Measurements from ENCODE around the gene CBFA2T3. TPM values are rescaled to one million over a fixed set of nuclear protein-coding genes. Genes with fewer than 3 reads are reported as not detected.
"Not testable (repeated sequence)": the region's sequence is repeated elsewhere in the genome, so short reads cannot be mapped to it uniquely, and the experiment has no call there.

Gene CBFA2T3
- total RNA-seq, 1 donor from 2014 or later, result 10.1 TPM

GRCh38 chr16:89018282-89019158, 41.5 kb upstream of the CBFA2T3 start:
- no peaks in the 10 kb centered on the region for H3K36me3 Mint-ChIP-seq
- no peak overlapping the region for H3K27ac Mint-ChIP-seq
- peaks cover 25% of the 10 kb centered on the region for H3K27me3 Mint-ChIP-seq (ENCODE audit: low read depth)
- H3K4me3 Mint-ChIP-seq, result no peak overlapping the region
- H3K9me3 Mint-ChIP-seq, result no peaks in the 10 kb centered on the region
- H3K4me1 Mint-ChIP-seq, result no peaks in the 10 kb centered on the region
- no peak for TF ChIP-seq CTCF (IDR thresholded peaks at IDR 0.05; ENCODE audit: unreplicated experiment)
- no peak for DNase-seq (ENCODE audit: low spot score in 2 of 2, unreplicated experiment in 2 of 2)

- Mint-ChIP-seq H3K4me1 (no peaks in the 10 kb centered on the region), H3K27ac (no peak overlapping the region), H3K36me3 (no peaks in the 10 kb centered on the region), H3K9me3 (no peaks in the 10 kb centered on the region), H3K27me3 (ENCODE audit: low read depth) (peaks cover 25% of the 10 kb centered on the region), H3K4me3 (no peak overlapping the region)
- TF ChIP-seq CTCF (IDR thresholded peaks at IDR 0.05; ENCODE audit: unreplicated experiment), result no peak
- no peak for DNase-seq (ENCODE audit: low spot score in 2 of 2, unreplicated experiment in 2 of 2)
These were observed 40.7 kb upstream of the CBFA2T3 start for GRCh38 chr16:89017543-89018281.

GRCh38 chr16:89016561-89016960, 39.6 kb upstream of the CBFA2T3 start:
- not testable (repeated sequence) for H3K4me3 Mint-ChIP-seq; H3K4me1 Mint-ChIP-seq; H3K36me3 Mint-ChIP-seq; DNase-seq (ENCODE audit: low spot score in 2 of 2, unreplicated experiment in 2 of 2); H3K27ac Mint-ChIP-seq; H3K9me3 Mint-ChIP-seq
- H3K27me3 Mint-ChIP-seq (ENCODE audit: low read depth), result peaks cover 23% of the 10 kb centered on the region

GRCh38 chr16:89015271-89015859, 38.4 kb upstream of the CBFA2T3 start:
- H3K4me3 Mint-ChIP-seq, result no peak overlapping the region
- H3K36me3 Mint-ChIP-seq, result no peaks in the 10 kb centered on the region
- no peak for TF ChIP-seq CTCF (IDR thresholded peaks at IDR 0.05; ENCODE audit: unreplicated experiment)
- DNase-seq (ENCODE audit: low spot score in 2 of 2, unreplicated experiment in 2 of 2), result no peak
- no peaks in the 10 kb centered on the region for H3K9me3 Mint-ChIP-seq
- no peak overlapping the region for H3K27ac Mint-ChIP-seq
- H3K4me1 Mint-ChIP-seq, result no peaks in the 10 kb centered on the region
- H3K27me3 Mint-ChIP-seq (ENCODE audit: low read depth), result peaks cover 19% of the 10 kb centered on the region

GRCh38 chr16:89014403-89015230, 37.6 kb upstream of the CBFA2T3 start:
- DNase-seq (ENCODE audit: low spot score in 2 of 2, unreplicated experiment in 2 of 2), result no peak
- Mint-ChIP-seq H3K36me3 (no peaks in the 10 kb centered on the region), H3K27me3 (ENCODE audit: low read depth) (peaks cover 18% of the 10 kb centered on the region), H3K4me3 (no peak overlapping the region), H3K27ac (no peak overlapping the region), H3K9me3 (peaks cover under 1% of the 10 kb centered on the region), H3K4me1 (no peaks in the 10 kb centered on the region)
- no peak for TF ChIP-seq CTCF (IDR thresholded peaks at IDR 0.05; ENCODE audit: unreplicated experiment)
